T-helper 2 cell treated with Interferon-gamma antibody and Interleukin-4, amounts not matched to agents 100 ng/mL and 5 ng/mL, for 36 hours (primary cell): Measurements from ENCODE around the gene ATP2B3. TPM values are rescaled to one million over a fixed set of nuclear protein-coding genes. Genes with fewer than 3 reads are reported as not detected.

Experiments used
- intact Hi-C: fragments of 100-400 bp; cut with micrococcal nuclease; formaldehyde crosslinking; loops from one replicate; pipeline ENCODE4 v1.15.1; 2023
- total RNA-seq: library from RNA; stranded (reverse); gene quantifications from 2 replicates; pipeline ENCODE4 v1.2.3, GENCODE V29; 2022

The ATP2B3 gene
- total RNA-seq, 1 donor from 2014 or later = not detected

GRCh38 chrX:153631907-153632594 is 114.6 kb downstream of the ATP2B3 start:
- intact Hi-C loops = no loop called here

Other genes starting within 250 kb of the ATP2B3 start
- gene PNMA6F, start 195.9 kb upstream of the ATP2B3 start, total RNA-seq = not detected in 2 replicates
- gene ZNF275, start 183.5 kb upstream of the ATP2B3 start, total RNA-seq = 20.1 and 20.7 TPM in 2 replicates
- not detected in 2 replicates for gene PNMA6E, start 116.3 kb upstream of the ATP2B3 start, total RNA-seq
- gene ZFP92, start 106.2 kb upstream of the ATP2B3 start, total RNA-seq = 1.3 and 1.5 TPM in 2 replicates
- 2.2 and 2.3 TPM in 2 replicates for gene TREX2, start 71.6 kb upstream of the ATP2B3 start, total RNA-seq
- gene HAUS7, start 47.1 kb upstream of the ATP2B3 start, total RNA-seq = 50.3 and 57.5 TPM in 2 replicates
- not detected in 2 replicates for gene BGN, start 22.7 kb upstream of the ATP2B3 start, total RNA-seq
- gene CCNQ, start 81.5 kb downstream of the ATP2B3 start, total RNA-seq = 25.4 and 28.5 TPM in 2 replicates
- not detected in 2 replicates for gene DUSP9, start 129.6 kb downstream of the ATP2B3 start, total RNA-seq
- 0.32 TPM in 1 of 2 replicates, not detected in the other for gene PNCK, start 156.2 kb downstream of the ATP2B3 start, total RNA-seq
- gene SLC6A8, start 170.3 kb downstream of the ATP2B3 start, total RNA-seq = 1.0 and 1.4 TPM in 2 replicates
- 155 and 157 TPM in 2 replicates for gene BCAP31, start 206.7 kb downstream of the ATP2B3 start, total RNA-seq
- gene ABCD1, start 207.2 kb downstream of the ATP2B3 start, total RNA-seq = 12.4 and 13.1 TPM in 2 replicates
- gene PLXNB3, start 246.6 kb downstream of the ATP2B3 start, total RNA-seq = 1.2 and 1.9 TPM in 2 replicates